Activated naive CD4-positive, alpha-beta T cell treated with anti-CD3 and anti-CD28 coated beads for 36 hours (primary cell): ENCODE measurements around the gene GALNT3. TPM values are rescaled to one million over a fixed set of nuclear protein-coding genes. Genes with fewer than 3 reads are reported as not detected.

Source experiments
- CTCF ChIA-PET: fragments of 350-600 bp; sonication (Branson Sonifier 250); formaldehyde crosslinking; loops from one replicate; lab custom pipeline; 2021; ENCODE audit warnings: antibody characterized with exemption; lab: Charles Lee
- DNase-seq: peaks from one replicate; pipeline ENCODE4 v3.0.0-alpha.2; 2020
- H3K27ac Mint-ChIP-seq: one replicate; pipeline ENCODE4 v1.8.0; 2021; ENCODE audit warnings: mild to moderate bottlenecking, mixed read lengths
- H3K27me3 Mint-ChIP-seq: one replicate; pipeline ENCODE4 v1.8.0; 2021; ENCODE audit warnings: low read depth, mixed read lengths
- H3K36me3 Mint-ChIP-seq: one replicate; pipeline ENCODE4 v1.8.0; 2021; ENCODE audit warnings: low read depth, mixed read lengths
- H3K4me1 Mint-ChIP-seq: one replicate; pipeline ENCODE4 v1.8.0; 2021; ENCODE audit warnings: low read depth, mixed read lengths
- H3K4me3 Mint-ChIP-seq: one replicate; pipeline ENCODE4 v1.8.0; 2021; ENCODE audit warnings: mild to moderate bottlenecking, moderate library complexity, mixed read lengths
- H3K9me3 Mint-ChIP-seq: one replicate; pipeline ENCODE4 v1.8.0; 2021; ENCODE audit warnings: mixed read lengths
- intact Hi-C: fragments of 100-400 bp; cut with micrococcal nuclease; formaldehyde crosslinking; loops from one replicate; pipeline ENCODE4 v1.15.1; 2023
- total RNA-seq, 2 experiments: library from RNA; stranded (reverse); gene quantifications; one replicate each; pipeline ENCODE4 v1.2.3, GENCODE V29; 2021

GALNT3 gene
- 1 to 10 TPM; 1.5 to 2.1 TPM for total RNA-seq

- intact Hi-C loops = loop anchor here (1.0 to 10.0 kb wide), 5 partner anchors 80 to 799 kb away; partner anchors contain the start of gene TTC21B
- H3K4me3 Mint-ChIP-seq = peak within 1 kb of the TSS; percentile 82
Observed at GRCh38 chr2:165793779-165794535, at the start of gene GALNT3. GALNT3 (minus strand) TSS chr2:165794247; CDS start chr2:165770700, 23,547 bp downstream.

GRCh38 chr2:165843351-165843750 is 49.3 kb upstream of the GALNT3 start:
- no peak for DNase-seq
- Mint-ChIP-seq H3K4me3 (no peak overlapping the region), H3K9me3 (no peaks in the 10 kb centered on the region), H3K4me1 (no peaks in the 10 kb centered on the region), H3K36me3 (peaks cover 1% of the 10 kb centered on the region), H3K27me3 (no peaks in the 10 kb centered on the region), H3K27ac (no peak overlapping the region)
- CTCF ChIA-PET = no interaction called here
- intact Hi-C loops = no loop called here

More at GRCh38 chr2:165793779-165794535, at the start of gene GALNT3:
- peaks cover 31% of the 10 kb centered on the region for H3K27me3 Mint-ChIP-seq
- peaks cover 15% of the 10 kb centered on the region for H3K4me1 Mint-ChIP-seq
- peak within 1 kb of the TSS; percentile 78 for H3K27ac Mint-ChIP-seq
- DNase-seq = peak; percentile 44
- H3K36me3 Mint-ChIP-seq = no peaks in the 10 kb centered on the region
- no peaks in the 10 kb centered on the region for H3K9me3 Mint-ChIP-seq
- CTCF ChIA-PET = interaction anchor here (0.6 to 1.7 kb wide), 4 partner anchors 9 to 18 kb away, joined by 3 to 4 read pairs (median 3); no protein-coding TSS in a partner anchor

GRCh38 chr2:165840333-165840958 is 46.4 kb upstream of the GALNT3 start:
- CTCF ChIA-PET = no interaction called here
- Mint-ChIP-seq H3K4me1 (no peaks in the 10 kb centered on the region), H3K36me3 (peaks cover 1% of the 10 kb centered on the region), H3K27me3 (no peaks in the 10 kb centered on the region), H3K9me3 (no peaks in the 10 kb centered on the region), H3K4me3 (no peak overlapping the region), H3K27ac (no peak overlapping the region)
- intact Hi-C loops = no loop called here
- no peak for DNase-seq

GRCh38 chr2:165839610-165840009 is 45.6 kb upstream of the GALNT3 start:
- H3K36me3 Mint-ChIP-seq = peaks cover 1% of the 10 kb centered on the region
- intact Hi-C loops = no loop called here
- no peaks in the 10 kb centered on the region for H3K9me3 Mint-ChIP-seq
- no peaks in the 10 kb centered on the region for H3K27me3 Mint-ChIP-seq
- H3K27ac Mint-ChIP-seq = no peak overlapping the region
- H3K4me3 Mint-ChIP-seq = no peak overlapping the region
- CTCF ChIA-PET = no interaction called here
- H3K4me1 Mint-ChIP-seq = no peaks in the 10 kb centered on the region
- DNase-seq = no peak

GRCh38 chr2:165837122-165837521 is 43.1 kb upstream of the GALNT3 start:
- Mint-ChIP-seq H3K27me3 (no peaks in the 10 kb centered on the region), H3K36me3 (peaks cover 3% of the 10 kb centered on the region), H3K4me3 (no peak overlapping the region), H3K9me3 (no peaks in the 10 kb centered on the region), H3K4me1 (no peaks in the 10 kb centered on the region), H3K27ac (no peak overlapping the region)
- no peak for DNase-seq
- intact Hi-C loops = no loop called here
- CTCF ChIA-PET = no interaction called here

GRCh38 chr2:165835363-165835762 is 41.3 kb upstream of the GALNT3 start:
- CTCF ChIA-PET = no interaction called here

GRCh38 chr2:165833156-165833555 is 39.1 kb upstream of the GALNT3 start:
- Mint-ChIP-seq H3K27ac (no peak overlapping the region), H3K4me3 (no peak overlapping the region), H3K4me1 (no peaks in the 10 kb centered on the region), H3K9me3 (no peaks in the 10 kb centered on the region), H3K36me3 (peaks cover 2% of the 10 kb centered on the region), H3K27me3 (no peaks in the 10 kb centered on the region)
- DNase-seq = no peak
- intact Hi-C loops = no loop called here
- CTCF ChIA-PET = no interaction called here

More at GRCh38 chr2:165835363-165835762, 41.3 kb upstream of the GALNT3 start:
- no peak overlapping the region for H3K4me3 Mint-ChIP-seq
- no peaks in the 10 kb centered on the region for H3K4me1 Mint-ChIP-seq
- H3K36me3 Mint-ChIP-seq = peaks cover 3% of the 10 kb centered on the region
- no peak overlapping the region for H3K27ac Mint-ChIP-seq
- no peak for DNase-seq
- H3K27me3 Mint-ChIP-seq = no peaks in the 10 kb centered on the region
- H3K9me3 Mint-ChIP-seq = no peaks in the 10 kb centered on the region
- intact Hi-C loops = no loop called here

GRCh38 chr2:165827921-165828276 is 33.9 kb upstream of the GALNT3 start:
- H3K4me1 Mint-ChIP-seq = no peaks in the 10 kb centered on the region
- H3K4me3 Mint-ChIP-seq = no peak overlapping the region

GRCh38 chr2:165827016-165827920 is 33.2 kb upstream of the GALNT3 start:
- no peaks in the 10 kb centered on the region for H3K4me1 Mint-ChIP-seq
- intact Hi-C loops = no loop called here
- no peak overlapping the region for H3K4me3 Mint-ChIP-seq
- CTCF ChIA-PET = no interaction called here
- no peak overlapping the region for H3K27ac Mint-ChIP-seq
- peaks cover 2% of the 10 kb centered on the region for H3K36me3 Mint-ChIP-seq
- H3K9me3 Mint-ChIP-seq = no peaks in the 10 kb centered on the region
- DNase-seq = no peak
- peaks cover 3% of the 10 kb centered on the region for H3K27me3 Mint-ChIP-seq

More at GRCh38 chr2:165827921-165828276, 33.9 kb upstream of the GALNT3 start:
- H3K27me3 Mint-ChIP-seq = peaks cover under 1% of the 10 kb centered on the region
- CTCF ChIA-PET = no interaction called here
- no peak overlapping the region for H3K27ac Mint-ChIP-seq
- intact Hi-C loops = no loop called here
- peaks cover 2% of the 10 kb centered on the region for H3K36me3 Mint-ChIP-seq
- DNase-seq = no peak
- no peaks in the 10 kb centered on the region for H3K9me3 Mint-ChIP-seq

GRCh38 chr2:165825041-165825440 is 31.0 kb upstream of the GALNT3 start:
- DNase-seq = no peak
- no peaks in the 10 kb centered on the region for H3K4me1 Mint-ChIP-seq
- H3K27me3 Mint-ChIP-seq = peaks cover 5% of the 10 kb centered on the region
- H3K27ac Mint-ChIP-seq = no peak overlapping the region
- intact Hi-C loops = no loop called here
- no peak overlapping the region for H3K4me3 Mint-ChIP-seq
- H3K9me3 Mint-ChIP-seq = no peaks in the 10 kb centered on the region
- CTCF ChIA-PET = no interaction called here
- no peaks in the 10 kb centered on the region for H3K36me3 Mint-ChIP-seq

GRCh38 chr2:165820296-165820695 is 26.2 kb upstream of the GALNT3 start:
- Mint-ChIP-seq H3K36me3 (no peaks in the 10 kb centered on the region), H3K4me1 (no peaks in the 10 kb centered on the region), H3K27ac (no peak overlapping the region), H3K4me3 (no peak overlapping the region), H3K9me3 (no peaks in the 10 kb centered on the region), H3K27me3 (peaks cover 5% of the 10 kb centered on the region)
- intact Hi-C loops = no loop called here
- no peak for DNase-seq
- CTCF ChIA-PET = interaction anchor here (0.8 kb wide), 1 partner anchor 726 kb away, joined by 3 read pairs; no protein-coding TSS in a partner anchor

- Mint-ChIP-seq H3K27ac (no peak overlapping the region), H3K36me3 (no peaks in the 10 kb centered on the region), H3K27me3 (peaks cover 5% of the 10 kb centered on the region), H3K4me3 (no peak overlapping the region), H3K4me1 (no peaks in the 10 kb centered on the region), H3K9me3 (no peaks in the 10 kb centered on the region)
- CTCF ChIA-PET = no interaction called here
- intact Hi-C loops = no loop called here
- no peak for DNase-seq
Observed at GRCh38 chr2:165818920-165819319, 24.9 kb upstream of the GALNT3 start.
